H1 (cell line): Measurements from ENCODE around the gene SLC39A2. TPM values are rescaled to one million over a fixed set of nuclear protein-coding genes. Genes with fewer than 3 reads are reported as not detected.

Experiments used
- GABPA ChIP-seq: IDR thresholded peaks from 2 replicates; pipeline ENCODE4 v1.6.1; 2011; ENCODE audit warnings: mild to moderate bottlenecking, low read length, moderate library complexity, borderline replicate concordance; ENCODE audit not compliant: insufficient read depth
- NANOG ChIP-seq: IDR thresholded peaks from 2 replicates; pipeline ENCODE4 v1.6.1; 2011; ENCODE audit warnings: low read length, low read depth, mild to moderate bottlenecking, inconsistent platforms; ENCODE audit not compliant: insufficient read depth, poor library complexity, severe bottlenecking
- SIN3A ChIP-seq, 2 experiments: IDR thresholded peaks in 1 of 2; conservative IDR thresholded peaks in 1 of 2; 2 replicates each; pipeline ENCODE4 v1.6.1; 2011 to 2012; ENCODE audit warnings: low read length in 2 of 2, improper control_type of control experiment in 1 of 2, low read depth in 1 of 2, mild to moderate bottlenecking in 1 of 2
- YY1 ChIP-seq: IDR thresholded peaks from 2 replicates; pipeline ENCODE4 v1.6.1; 2011; ENCODE audit warnings: low read depth, mild to moderate bottlenecking, low read length
- polyA plus RNA-seq, 7 experiments: library from polyadenylated mRNA; depleted of rRNA in 3 of 7; stranded (reverse) in 5 of 7; unstranded in 2 of 7; fragments of >200 nt in 5 of 7; fragments of 200-250 nt in 2 of 7; gene quantifications; 1 replicate in 5 of 7; 2 replicates in 1 of 7; 4 replicates in 1 of 7; pipeline versions ENCODE4 v1.2.1 to v1.2.3, GENCODE V29; 2011 to 2013; ENCODE audit warnings: missing spikeins in 2 of 7, mixed read lengths in 2 of 7
- total RNA-seq: library from RNA; stranded (reverse); fragmentation: NEBNext Ultra II Directional; extraction: Animal tissue kit (Norgen Biotek cat#: 25700); gene quantifications from 2 replicates; pipeline ENCODE4 v1.2.1, GENCODE V29; 2021
- TF ChIP-seq, protein P1 (sequence below): IDR thresholded peaks from 2 replicates; pipeline ENCODE4 v1.6.1; 2012; ENCODE audit warnings: inconsistent platforms

The SLC39A2 gene
- total and polyA plus RNA-seq, 2 of the 8 experiments (the other 6 are each of a cell fraction or from before 2014, with no cell fraction given) = 0.14 to 0.22 TPM

- peak; percentile 54 for TF ChIP-seq NANOG
- TF ChIP-seq YY1 = peak; percentile 80
- TF ChIP-seq, protein P1, sequence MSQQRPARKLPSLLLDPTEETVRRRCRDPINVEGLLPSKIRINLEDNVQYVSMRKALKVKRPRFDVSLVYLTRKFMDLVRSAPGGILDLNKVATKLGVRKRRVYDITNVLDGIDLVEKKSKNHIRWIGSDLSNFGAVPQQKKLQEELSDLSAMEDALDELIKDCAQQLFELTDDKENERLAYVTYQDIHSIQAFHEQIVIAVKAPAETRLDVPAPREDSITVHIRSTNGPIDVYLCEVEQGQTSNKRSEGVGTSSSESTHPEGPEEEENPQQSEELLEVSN = no peak; the same call in 1 of the 2 replicates
- TF ChIP-seq GABPA = 0 out of 2 replicates have a peak, but pooled peaks have one; percentile 23
- TF ChIP-seq SIN3A (conservative IDR thresholded peaks at IDR 0.05 in 1 of 2, IDR thresholded peaks at IDR 0.05 in 1 of 2; ENCODE audit: low read depth in 1 of 2, low read length in 2 of 2) = 0 out of 4 replicates have a peak, but pooled peaks have one; percentile 5 to 19
Measured at GRCh38 chr14:20970983-20971704, 27.9 kb upstream of the SLC39A2 start (continued).
